ENCODE measurements around the gene ZCCHC7. TPM values are rescaled to one million over a fixed set of nuclear protein-coding genes. Genes with fewer than 3 reads are reported as not detected.

ZCCHC7 gene
- total RNA-seq, 4 donors from 2014 or later, result 4.8 to 11.2 (median 6.9) TPM

DNA sequence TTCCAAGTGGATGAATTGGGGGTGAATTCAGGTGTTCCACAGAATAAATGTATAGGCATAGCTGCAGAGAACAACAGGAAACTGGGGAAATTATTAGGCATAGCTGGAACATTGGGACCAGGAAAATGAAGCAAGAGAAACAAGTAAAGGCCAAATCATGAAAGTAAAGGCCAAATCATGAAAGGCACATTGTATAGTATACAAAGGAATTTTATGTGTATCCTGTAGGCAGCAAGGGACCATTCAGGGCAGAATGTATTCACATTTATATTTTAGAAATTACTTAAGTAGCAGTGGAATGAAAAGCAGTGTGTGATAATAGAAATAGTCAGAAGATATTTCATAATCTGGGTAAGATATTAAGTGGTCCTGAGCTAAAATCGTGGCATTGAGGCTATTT lies 174.8 kb downstream of the ZCCHC7 start:
- no peak for TF ChIP-seq CTCF (IDR thresholded peaks at IDR 0.05 in 4 of 5, conservative IDR thresholded peaks at IDR 0.05 in 1 of 5)
- no peak for TF ChIP-seq POLR2A (IDR thresholded peaks at IDR 0.05)
- Histone ChIP-seq H3K27ac (no peak overlapping the region), H3K27me3 (no peaks in the 10 kb centered on the region), H3K9me3 (no peaks in the 10 kb centered on the region), H3K36me3 (no peaks in the 10 kb centered on the region), H3K4me1 (peaks cover 6 to 14% of the 10 kb centered on the region in 2 donors), H3K4me3 (no peak overlapping the region)
- no peak for ATAC-seq
- intact Hi-C loops (cut with DNase I; ENCODE audit: low total_unique reads) (no loop called here), in situ Hi-C loops (cut with MboI; ENCODE audit: low sequenced_read_pairs in 4 of 4) (loop anchor here in 1 of 4 donors (10.0 kb wide), 1 partner anchor 60 kb away; no protein-coding TSS in a partner anchor)
- no peak for DNase-seq

- intact Hi-C loops (cut with DNase I; ENCODE audit: low total_unique reads) (no loop called here), in situ Hi-C loops (cut with MboI; ENCODE audit: low sequenced_read_pairs in 4 of 4) (loop anchor here in 1 of 4 donors (10.0 kb wide), 1 partner anchor 61 kb away; no protein-coding TSS in a partner anchor)
These were observed 175.4 kb downstream of the ZCCHC7 start for GRCh38 chr9:37295796-37296195.

DNA sequence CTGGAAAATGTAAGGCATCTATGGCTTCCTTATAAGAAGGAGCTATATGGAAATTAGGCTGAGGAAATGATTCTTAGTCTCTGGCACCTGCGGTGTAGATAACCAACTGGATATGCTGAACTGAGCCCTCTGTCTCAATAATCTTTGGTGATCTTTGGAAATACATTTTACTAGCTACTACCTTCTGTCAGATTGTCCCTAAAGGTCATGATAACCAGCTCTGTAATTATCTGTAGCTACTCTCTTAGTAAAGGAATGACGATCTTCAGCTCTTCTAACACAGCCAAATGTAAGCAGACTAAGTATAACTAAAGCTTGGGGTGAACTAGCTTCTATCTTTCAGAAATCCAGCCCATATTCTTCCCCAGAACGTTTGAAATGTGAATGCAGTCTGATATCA lies 177.2 kb downstream of the ZCCHC7 start:
- Histone ChIP-seq H3K36me3 (no peaks in the 10 kb centered on the region), H3K4me1 (peaks cover 6 to 14% of the 10 kb centered on the region in 2 donors), H3K9me3 (no peaks in the 10 kb centered on the region), H3K27ac (no peak overlapping the region), H3K27me3 (no peaks in the 10 kb centered on the region), H3K4me3 (no peak overlapping the region)
- DNase-seq (no peak), ATAC-seq (no peak)
- in situ Hi-C loops (cut with MboI; ENCODE audit: low sequenced_read_pairs in 4 of 4) (loop anchor here in 1 of 4 donors (10.0 kb wide), 1 partner anchor 63 kb away; no protein-coding TSS in a partner anchor), intact Hi-C loops (cut with DNase I; ENCODE audit: low total_unique reads) (no loop called here)
- no peak for TF ChIP-seq POLR2A (IDR thresholded peaks at IDR 0.05)
- no peak for TF ChIP-seq CTCF (IDR thresholded peaks at IDR 0.05 in 4 of 5, conservative IDR thresholded peaks at IDR 0.05 in 1 of 5)

More at GRCh38 chr9:37295796-37296195, 175.4 kb downstream of the ZCCHC7 start:
- Histone ChIP-seq H3K4me3 (no peak overlapping the region), H3K27ac (no peak overlapping the region), H3K4me1 (peaks cover 6 to 14% of the 10 kb centered on the region in 2 donors), H3K36me3 (no peaks in the 10 kb centered on the region), H3K9me3 (no peaks in the 10 kb centered on the region), H3K27me3 (no peaks in the 10 kb centered on the region)
- TF ChIP-seq POLR2A (IDR thresholded peaks at IDR 0.05) (no peak), CTCF (IDR thresholded peaks at IDR 0.05 in 4 of 5, conservative IDR thresholded peaks at IDR 0.05 in 1 of 5) (no peak)
- DNase-seq, result no peak
- no peak for ATAC-seq

DNA sequence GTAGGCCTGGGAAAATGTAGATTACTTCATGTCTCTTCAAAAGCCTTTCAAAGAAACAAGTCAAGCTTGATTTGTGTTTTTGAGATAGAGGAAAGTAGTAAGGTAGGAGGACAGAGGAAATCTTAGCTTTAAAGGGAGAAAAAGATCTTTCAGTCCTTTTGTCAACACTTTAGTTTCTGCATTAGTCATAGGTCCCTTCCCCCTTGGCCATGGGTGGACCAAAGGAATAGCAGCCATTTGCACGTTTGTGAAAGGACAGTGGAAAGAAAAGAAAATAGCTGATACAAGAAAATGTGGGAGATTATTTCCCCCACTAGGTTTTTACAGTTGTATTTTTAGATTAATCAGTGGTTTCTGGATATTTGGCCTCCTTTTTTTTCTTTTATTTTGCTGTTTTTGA lies 180.2 kb downstream of the ZCCHC7 start:
- ATAC-seq (no peak), DNase-seq (no peak)
- Histone ChIP-seq H3K27ac (no peak overlapping the region), H3K4me3 (no peak overlapping the region), H3K36me3 (peaks cover 0 to 18% of the 10 kb centered on the region in 2 donors), H3K27me3 (no peaks in the 10 kb centered on the region), H3K4me1 (no peaks in the 10 kb centered on the region), H3K9me3 (no peaks in the 10 kb centered on the region)
- intact Hi-C loops (cut with DNase I; ENCODE audit: low total_unique reads) (no loop called here), in situ Hi-C loops (cut with MboI; ENCODE audit: low sequenced_read_pairs in 4 of 4) (no loop called here)
- TF ChIP-seq POLR2A (IDR thresholded peaks at IDR 0.05) (no peak), CTCF (IDR thresholded peaks at IDR 0.05 in 4 of 5, conservative IDR thresholded peaks at IDR 0.05 in 1 of 5) (no peak)

All from gastrocnemius medialis (tissue), 4 donors.